ENCODE results near the gene SH3RF2.
A peak's percentile ranks its signal among the peaks of the same experiment; 100 is the strongest.
"Not testable (repeated sequence)": the region's sequence is repeated elsewhere in the genome, so short reads cannot be mapped to it uniquely, and the experiment has no call there.

Gene SH3RF2

GRCh38 chr5:145957388-145957787 is 21.0 kb downstream of the SH3RF2 start:
- no peak for DNase-seq (ENCODE audit: low spot score in 2 of 2)
- ATAC-seq, result no peak
- no peak overlapping the region for H3K27ac Mint-ChIP-seq
- no peak overlapping the region for H3K4me3 Mint-ChIP-seq
- H3K4me1 Mint-ChIP-seq, result no peaks in the 10 kb centered on the region
- H3K36me3 Mint-ChIP-seq, result no peaks in the 10 kb centered on the region
- peaks cover 2% of the 10 kb centered on the region for H3K9me3 Mint-ChIP-seq

- Mint-ChIP-seq H3K9me3 (peaks cover 2% of the 10 kb centered on the region), H3K4me1 (no peaks in the 10 kb centered on the region), H3K27ac (no peak overlapping the region), H3K4me3 (no peak overlapping the region), H3K36me3 (no peaks in the 10 kb centered on the region)
- no peak for DNase-seq (ENCODE audit: low spot score in 2 of 2)
- no peak for ATAC-seq
Measured at GRCh38 chr5:145958436-145958835, 22.1 kb downstream of the SH3RF2 start.

- DNase-seq (ENCODE audit: low spot score in 2 of 2), result no peak
- no peaks in the 10 kb centered on the region for H3K36me3 Mint-ChIP-seq
- no peaks in the 10 kb centered on the region for H3K4me1 Mint-ChIP-seq
- no peak overlapping the region for H3K27ac Mint-ChIP-seq
- no peak for ATAC-seq
- H3K9me3 Mint-ChIP-seq, result no peaks in the 10 kb centered on the region
- no peak overlapping the region for H3K4me3 Mint-ChIP-seq
Measured at GRCh38 chr5:145960166-145960565, 23.8 kb downstream of the SH3RF2 start.

GRCh38 chr5:145960848-145961600 is 24.6 kb downstream of the SH3RF2 start:
- DNase-seq (ENCODE audit: low spot score in 2 of 2) (no peak), ATAC-seq (no peak)
- no peaks in the 10 kb centered on the region for H3K9me3 Mint-ChIP-seq
- H3K4me1 Mint-ChIP-seq, result no peaks in the 10 kb centered on the region
- H3K4me3 Mint-ChIP-seq, result no peak overlapping the region
- no peaks in the 10 kb centered on the region for H3K36me3 Mint-ChIP-seq
- no peak overlapping the region for H3K27ac Mint-ChIP-seq

GRCh38 chr5:145962001-145962400 is 25.6 kb downstream of the SH3RF2 start:
- no peaks in the 10 kb centered on the region for H3K36me3 Mint-ChIP-seq
- no peaks in the 10 kb centered on the region for H3K4me1 Mint-ChIP-seq
- H3K27ac Mint-ChIP-seq, result no peak overlapping the region
- H3K9me3 Mint-ChIP-seq, result no peaks in the 10 kb centered on the region
- ATAC-seq (no peak), DNase-seq (ENCODE audit: low spot score in 2 of 2) (no peak)
- H3K4me3 Mint-ChIP-seq, result no peak overlapping the region

- ATAC-seq; DNase-seq (ENCODE audit: low spot score in 2 of 2); H3K4me1 Mint-ChIP-seq; H3K27ac Mint-ChIP-seq; H3K9me3 Mint-ChIP-seq; H3K4me3 Mint-ChIP-seq; H3K36me3 Mint-ChIP-seq: not testable (repeated sequence)
Measured at GRCh38 chr5:145964008-145964407, 27.6 kb downstream of the SH3RF2 start.

GRCh38 chr5:145965804-145966203 is 29.4 kb downstream of the SH3RF2 start:
- no peaks in the 10 kb centered on the region for H3K4me1 Mint-ChIP-seq
- H3K27ac Mint-ChIP-seq, result no peak overlapping the region
- H3K9me3 Mint-ChIP-seq, result no peaks in the 10 kb centered on the region
- H3K4me3 Mint-ChIP-seq, result no peak overlapping the region
- DNase-seq (ENCODE audit: low spot score in 2 of 2), result no peak
- H3K36me3 Mint-ChIP-seq, result no peaks in the 10 kb centered on the region
- no peak for ATAC-seq

GRCh38 chr5:145967296-145967695 is 30.9 kb downstream of the SH3RF2 start:
- H3K27ac Mint-ChIP-seq, result no peak overlapping the region
- ATAC-seq, result no peak
- H3K9me3 Mint-ChIP-seq, result no peaks in the 10 kb centered on the region
- H3K4me1 Mint-ChIP-seq, result no peaks in the 10 kb centered on the region
- no peaks in the 10 kb centered on the region for H3K36me3 Mint-ChIP-seq
- DNase-seq (ENCODE audit: low spot score in 2 of 2), result no peak
- no peak overlapping the region for H3K4me3 Mint-ChIP-seq

- no peak for ATAC-seq
- no peak overlapping the region for H3K27ac Mint-ChIP-seq
Measured at GRCh38 chr5:145968970-145969713, 32.8 kb downstream of the SH3RF2 start.

GRCh38 chr5:145969714-145970092 is 33.3 kb downstream of the SH3RF2 start:
- H3K9me3 Mint-ChIP-seq, result no peaks in the 10 kb centered on the region
- no peak for ATAC-seq
- no peak overlapping the region for H3K27ac Mint-ChIP-seq
- H3K4me1 Mint-ChIP-seq, result no peaks in the 10 kb centered on the region
- DNase-seq (ENCODE audit: low spot score in 2 of 2), result no peak
- no peaks in the 10 kb centered on the region for H3K36me3 Mint-ChIP-seq
- H3K4me3 Mint-ChIP-seq, result no peak overlapping the region

More at GRCh38 chr5:145968970-145969713, 32.8 kb downstream of the SH3RF2 start:
- Mint-ChIP-seq H3K4me1 (no peaks in the 10 kb centered on the region), H3K9me3 (no peaks in the 10 kb centered on the region), H3K36me3 (no peaks in the 10 kb centered on the region), H3K4me3 (no peak overlapping the region)
- DNase-seq (ENCODE audit: low spot score in 2 of 2), result no peak

- Mint-ChIP-seq H3K4me3 (no peak overlapping the region), H3K36me3 (no peaks in the 10 kb centered on the region), H3K4me1 (no peaks in the 10 kb centered on the region), H3K27ac (no peak overlapping the region), H3K9me3 (no peaks in the 10 kb centered on the region)
- no peak for ATAC-seq
- no peak for DNase-seq (ENCODE audit: low spot score in 2 of 2)
Measured at GRCh38 chr5:145971108-145971507, 34.7 kb downstream of the SH3RF2 start.

GRCh38 chr5:145971701-145972100 is 35.3 kb downstream of the SH3RF2 start:
- Mint-ChIP-seq H3K4me3 (no peak overlapping the region), H3K9me3 (no peaks in the 10 kb centered on the region), H3K36me3 (no peaks in the 10 kb centered on the region), H3K27ac (no peak overlapping the region), H3K4me1 (no peaks in the 10 kb centered on the region)
- no peak for ATAC-seq
- no peak for DNase-seq (ENCODE audit: low spot score in 2 of 2)

- DNase-seq (ENCODE audit: low spot score in 2 of 2), result no peak
- no peak for ATAC-seq
- Mint-ChIP-seq H3K4me1 (no peaks in the 10 kb centered on the region), H3K36me3 (no peaks in the 10 kb centered on the region), H3K27ac (no peak overlapping the region), H3K4me3 (no peak overlapping the region), H3K9me3 (no peaks in the 10 kb centered on the region)
Measured at GRCh38 chr5:145975001-145975360, 38.6 kb downstream of the SH3RF2 start.

- no peaks in the 10 kb centered on the region for H3K36me3 Mint-ChIP-seq
- H3K4me3 Mint-ChIP-seq, result no peak overlapping the region
- H3K9me3 Mint-ChIP-seq, result no peaks in the 10 kb centered on the region
- DNase-seq (ENCODE audit: low spot score in 2 of 2), result no peak
- ATAC-seq, result peak; percentile 41
- H3K27ac Mint-ChIP-seq, result no peak overlapping the region
- no peaks in the 10 kb centered on the region for H3K4me1 Mint-ChIP-seq
Measured at GRCh38 chr5:145975361-145976066, 39.1 kb downstream of the SH3RF2 start.

GRCh38 chr5:145976431-145977155 is 40.2 kb downstream of the SH3RF2 start:
- DNase-seq (ENCODE audit: low spot score in 2 of 2) (no peak), ATAC-seq (peak; percentile 55)
- Mint-ChIP-seq H3K4me1 (no peaks in the 10 kb centered on the region), H3K27ac (no peak overlapping the region), H3K9me3 (no peaks in the 10 kb centered on the region), H3K36me3 (no peaks in the 10 kb centered on the region), H3K4me3 (no peak overlapping the region)

Data from stimulated activated effector memory CD8-positive, alpha-beta T cell treated with anti-CD3 and anti-CD28 coated beads, Interleukin-12 subunit alpha, Interleukin-12 subunit beta, amount 100 ng/mL, for 72 hours (primary cell).